ENCODE results near the gene NFYB.

DNA sequence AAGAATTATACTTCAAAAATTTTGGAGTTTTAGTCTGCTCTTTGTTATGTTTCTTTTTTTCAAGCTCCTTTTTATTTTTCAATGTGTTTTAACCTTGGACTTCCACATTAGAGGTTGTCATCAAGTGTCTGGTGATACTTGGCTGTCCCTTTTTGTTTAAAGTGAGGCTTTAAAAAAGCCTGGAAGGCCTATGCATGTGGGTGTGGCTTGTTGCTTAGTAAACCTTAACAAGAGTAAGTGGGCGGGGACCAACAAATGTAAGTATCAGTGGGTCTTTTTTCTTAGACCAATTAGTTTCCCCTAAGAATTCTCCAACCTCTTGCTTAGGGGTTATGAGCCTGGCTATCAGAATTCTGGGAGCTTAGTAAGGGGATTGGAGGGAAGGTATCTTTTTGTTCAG, 47.3 kb downstream of the NFYB start:
- TF ChIP-seq POLR2AphosphoS5 (IDR thresholded peaks at IDR 0.05; ENCODE audit: low read depth, low read length) = no peak
- no peak for TF ChIP-seq SIN3A (IDR thresholded peaks at IDR 0.05; ENCODE audit: borderline replicate concordance, insufficient read depth, low read length)
- TF ChIP-seq REST (IDR thresholded peaks at IDR 0.05; ENCODE audit: insufficient read depth in 1 of 2, low read depth in 2 of 2, low read length in 2 of 2) = no peak
- TF ChIP-seq TAF1 (IDR thresholded peaks at IDR 0.05; ENCODE audit: borderline replicate concordance, insufficient read depth, low read length) = no peak
- no peak for TF ChIP-seq FOXP2 (optimal IDR thresholded peaks at IDR 0.05; ENCODE audit: borderline replicate concordance, extremely low read depth, extremely low read length, insufficient read depth)

All from PFSK-1 (cell line).